Measurements from ENCODE around the gene NOPCHAP1. TPM values are rescaled to one million over a fixed set of nuclear protein-coding genes. Genes with fewer than 3 reads are reported as not detected.

The NOPCHAP1 gene
- total and polyA plus RNA-seq, 7 donors = 6.2 to 10.5 (median 9.0) TPM

GRCh38 chr12:104957719-104958000, 28.5 kb upstream of the NOPCHAP1 start:
- ATAC-seq (peak in 3 of 4 donors; percentile 27 to 35 (median 30)), DNase-seq (peak in 1 of 2 donors; percentile 38)
- no peaks in the 10 kb centered on the region for H3K9me3 ChIP-seq
- peaks cover 2 to 28% (median 2%) of the 10 kb centered on the region in 3 donors for H3K27me3 ChIP-seq (ENCODE audit: insufficient read depth in 3 of 3, low read length in 2 of 3)
- no peaks in the 10 kb centered on the region for H3K36me3 ChIP-seq (ENCODE audit: insufficient read depth in 1 of 2, low read depth in 1 of 2)
- no peak overlapping the region for H3K27ac ChIP-seq
- 0 to 2% (median 0%) methylated on average over 24 to 31 of the region's 31 CpGs for WGBS, 3 donors
- peak overlapping the region; percentile 75 for H3K4me3 ChIP-seq
- peaks cover 7% of the 10 kb centered on the region for H3K4me1 ChIP-seq
- intact Hi-C loops (cut with DNase I) = no loop called here
- TF ChIP-seq CTCF (IDR thresholded peaks at IDR 0.05) = no peak

- intact Hi-C loops (cut with DNase I) = no loop called here
- Histone ChIP-seq H3K27me3 (ENCODE audit: insufficient read depth in 3 of 3, low read length in 2 of 3) (peaks cover 2 to 31% (median 4%) of the 10 kb centered on the region in 3 donors), H3K4me3 (peak within 1 kb of the TSS; percentile 75), H3K4me1 (peaks cover 7% of the 10 kb centered on the region), H3K27ac (peak within 1 kb of the TSS; percentile 41), H3K9me3 (no peaks in the 10 kb centered on the region), H3K36me3 (ENCODE audit: insufficient read depth in 1 of 2, low read depth in 1 of 2) (no peaks in the 10 kb centered on the region)
- TF ChIP-seq CTCF (IDR thresholded peaks at IDR 0.05) = peak; percentile 52
- 0 to 1% (median 0%) methylated on average over 52 to 83 of the region's 83 CpGs for WGBS, 3 donors
- ATAC-seq (peak; percentile 77 to 89 (median 87)), DNase-seq (peak; percentile 76 to 77)
These were observed 27.9 kb upstream of the NOPCHAP1 start, which contains the start of gene SLC41A2 for GRCh38 chr12:104958001-104958804. TSS of gene SLC41A2 (minus strand) at chr12:104958290. CDS start at chr12:104928527, 29,763 bp downstream.

- peak overlapping the region; percentile 41 for H3K27ac ChIP-seq
- TF ChIP-seq CTCF (IDR thresholded peaks at IDR 0.05) = no peak
- peaks cover 2 to 32% (median 4%) of the 10 kb centered on the region in 3 donors for H3K27me3 ChIP-seq (ENCODE audit: insufficient read depth in 3 of 3, low read length in 2 of 3)
- no peak for DNase-seq
- H3K9me3 ChIP-seq = no peaks in the 10 kb centered on the region
- ATAC-seq = no peak
- no peaks in the 10 kb centered on the region for H3K36me3 ChIP-seq (ENCODE audit: insufficient read depth in 1 of 2, low read depth in 1 of 2)
- peaks cover 7% of the 10 kb centered on the region for H3K4me1 ChIP-seq
- intact Hi-C loops (cut with DNase I) = no loop called here
- WGBS, 3 donors = 40 to 56% (median 52%) methylated on average over 14 of the region's 14 CpGs
- peak overlapping the region; percentile 75 for H3K4me3 ChIP-seq
These were observed 27.2 kb upstream of the NOPCHAP1 start for GRCh38 chr12:104958805-104959334.

GRCh38 chr12:104959335-104959841, 26.7 kb upstream of the NOPCHAP1 start:
- intact Hi-C loops (cut with DNase I) = no loop called here
- Histone ChIP-seq H3K27me3 (ENCODE audit: insufficient read depth in 3 of 3, low read length in 2 of 3) (peaks cover 2 to 31% (median 4%) of the 10 kb centered on the region in 3 donors), H3K9me3 (no peaks in the 10 kb centered on the region), H3K36me3 (ENCODE audit: insufficient read depth in 1 of 2, low read depth in 1 of 2) (no peaks in the 10 kb centered on the region), H3K27ac (no peak overlapping the region), H3K4me1 (peaks cover 7% of the 10 kb centered on the region), H3K4me3 (peak overlapping the region; percentile 75)
- ATAC-seq = no peak
- 47 to 58% (median 48%) methylated on average over 2 of the region's 2 CpGs for WGBS, 3 donors
- DNase-seq = no peak
- no peak for TF ChIP-seq CTCF (IDR thresholded peaks at IDR 0.05)

All from psoas muscle (tissue), 8 donors.